IPS DF 4.7 (cell line): Measurements from ENCODE around the gene STXBP4.
"Not testable (repeated sequence)": the region's sequence is repeated elsewhere in the genome, so short reads cannot be mapped to it uniquely, and the experiment has no call there.

ENCODE experiments used
- DNase-seq: peaks from one replicate; pipeline ENCODE4 v3.0.0-alpha.2; 2013; ENCODE audit warnings: low spot score; ENCODE audit errors: extremely low read depth

STXBP4 gene

DNA sequence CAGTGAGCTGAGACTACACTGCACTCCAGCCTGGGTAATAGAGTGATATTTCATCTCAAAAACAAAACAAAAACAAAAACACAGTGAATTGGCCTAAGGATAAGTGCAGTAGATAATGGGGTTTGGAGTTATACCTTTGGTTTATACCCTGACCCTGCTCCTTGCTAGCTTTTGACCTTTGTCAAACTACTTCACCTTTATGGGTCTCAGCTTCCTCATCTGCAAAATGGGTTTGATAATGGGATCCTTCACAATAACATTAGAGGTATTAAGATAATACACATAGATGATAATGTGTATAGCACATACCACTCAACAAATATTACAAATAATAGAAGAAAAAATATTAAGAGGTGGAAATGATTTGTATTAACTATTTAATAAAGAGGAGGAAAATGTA lies 85.9 kb downstream of the STXBP4 start:
- DNase-seq, result no peak

DNA sequence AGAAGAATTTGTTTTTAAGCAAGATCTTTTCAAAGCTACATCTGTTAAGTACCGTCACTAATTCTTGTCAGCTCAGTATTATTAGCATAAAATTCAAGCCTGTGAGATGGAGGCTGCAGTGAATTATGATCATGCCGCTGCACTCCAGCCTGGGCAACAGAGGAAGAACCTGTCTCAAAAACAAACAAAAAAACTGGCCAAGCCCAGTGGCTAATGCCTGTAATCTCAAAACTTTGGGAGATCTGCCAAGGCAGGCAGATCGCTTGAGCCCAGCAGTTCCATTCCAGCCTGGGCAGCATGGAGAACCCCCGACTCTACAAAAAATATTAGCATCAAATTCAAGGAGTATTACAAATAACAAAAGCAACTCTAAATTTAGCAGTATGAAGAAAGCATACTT lies 88.0 kb downstream of the STXBP4 start:
- DNase-seq, result no peak

DNA sequence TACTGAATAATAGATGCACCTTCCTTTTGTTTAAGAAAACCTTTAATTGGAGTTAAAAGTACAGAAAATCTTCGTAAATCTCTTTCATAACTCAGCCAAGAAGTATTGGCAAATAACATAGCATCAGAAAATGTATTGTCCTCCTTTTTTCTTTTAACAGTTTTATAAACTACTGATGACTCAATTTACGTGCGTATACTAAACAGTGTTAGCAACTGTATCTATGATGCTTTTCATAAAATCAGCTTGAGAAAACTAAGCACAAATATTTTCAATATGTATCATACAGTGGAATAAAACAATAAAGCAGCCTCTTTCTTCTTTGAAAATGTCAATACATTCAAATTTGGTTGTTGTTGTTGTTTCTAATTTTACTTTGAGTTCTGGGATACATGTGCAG lies 88.6 kb downstream of the STXBP4 start:
- DNase-seq, result no peak

DNA sequence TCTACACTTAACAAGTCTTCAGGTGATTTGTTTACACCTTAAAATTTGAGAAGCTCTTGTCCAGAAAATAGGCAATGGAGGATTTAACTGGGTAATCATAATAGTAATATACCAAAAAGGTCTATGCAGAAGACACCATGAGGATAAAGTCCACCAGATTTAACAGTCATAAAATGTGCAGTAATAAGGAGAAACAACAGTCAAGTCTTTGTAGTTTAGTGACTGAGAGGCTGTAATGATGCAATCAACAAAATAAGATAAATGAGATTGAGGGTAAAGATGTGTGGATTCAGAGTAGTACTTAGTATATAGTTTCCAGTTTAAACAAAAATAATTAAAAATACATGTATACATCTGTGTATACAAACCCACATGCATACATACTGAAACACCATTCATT lies 91.2 kb downstream of the STXBP4 start:
- no peak for DNase-seq

DNA sequence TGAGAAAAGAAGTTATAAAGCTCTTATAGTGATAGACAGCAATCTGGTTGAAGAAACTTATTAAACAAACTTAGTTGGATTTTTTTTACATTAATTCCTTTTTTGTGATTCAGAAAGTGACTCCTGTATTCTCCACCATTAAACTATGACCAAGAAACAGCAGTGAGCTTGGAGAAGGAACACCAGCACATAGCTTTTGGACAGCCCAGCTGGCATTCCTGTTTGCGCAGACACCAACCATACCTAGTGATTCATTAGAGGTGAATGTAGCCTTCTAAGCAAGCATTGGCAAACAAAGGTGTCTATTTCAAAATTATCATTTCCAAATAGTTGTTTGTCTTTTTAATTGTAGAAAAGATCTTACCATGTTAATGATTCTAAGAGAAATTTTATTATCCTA lies 94.4 kb downstream of the STXBP4 start:
- no peak for DNase-seq

DNA sequence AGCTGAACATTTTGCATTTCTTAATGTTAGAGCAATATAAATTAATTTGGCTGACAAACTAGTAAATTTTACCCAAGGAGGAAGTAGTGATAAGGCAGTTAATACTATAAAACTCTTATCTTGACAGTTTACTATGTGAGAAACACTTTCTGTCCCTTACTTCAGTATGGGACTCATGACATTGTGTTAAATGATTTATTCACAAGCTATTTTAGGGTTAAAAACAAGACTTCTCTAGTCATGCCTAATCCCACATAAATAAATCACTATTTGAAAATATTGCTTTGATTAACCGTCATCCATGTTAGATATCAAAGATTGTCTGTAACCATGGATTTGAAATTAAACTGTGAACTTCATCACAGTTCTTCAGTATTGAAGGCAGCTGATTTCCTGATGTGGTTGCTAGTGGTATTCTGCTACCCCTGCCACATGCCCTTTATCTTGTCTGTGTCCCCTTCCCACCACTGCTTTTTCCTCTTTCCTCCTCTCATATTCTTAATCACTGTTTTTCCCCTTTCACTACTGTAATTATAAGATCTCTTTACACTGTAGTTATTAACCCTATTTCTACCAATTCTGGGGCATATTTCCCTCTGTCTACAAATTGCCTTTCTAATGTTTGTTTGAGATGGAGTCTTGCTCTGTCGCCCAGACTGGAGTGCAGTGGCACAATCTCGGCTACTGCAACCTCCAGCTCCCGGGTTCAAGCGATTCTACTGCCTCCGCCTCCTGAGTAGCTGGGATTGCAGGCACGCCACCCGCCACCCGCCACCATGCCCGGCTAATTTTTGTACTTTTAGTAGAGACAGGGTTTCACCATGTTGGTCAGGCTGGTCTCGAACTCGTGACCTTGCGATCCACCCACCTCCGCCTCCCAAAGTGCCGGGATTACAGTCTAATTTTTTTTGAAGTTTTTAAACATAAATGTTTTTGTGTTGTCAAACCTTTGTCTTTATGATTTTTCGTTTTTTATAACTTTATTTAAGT lies 95.6 kb downstream of the STXBP4 start:
- DNase-seq, result no peak

DNA sequence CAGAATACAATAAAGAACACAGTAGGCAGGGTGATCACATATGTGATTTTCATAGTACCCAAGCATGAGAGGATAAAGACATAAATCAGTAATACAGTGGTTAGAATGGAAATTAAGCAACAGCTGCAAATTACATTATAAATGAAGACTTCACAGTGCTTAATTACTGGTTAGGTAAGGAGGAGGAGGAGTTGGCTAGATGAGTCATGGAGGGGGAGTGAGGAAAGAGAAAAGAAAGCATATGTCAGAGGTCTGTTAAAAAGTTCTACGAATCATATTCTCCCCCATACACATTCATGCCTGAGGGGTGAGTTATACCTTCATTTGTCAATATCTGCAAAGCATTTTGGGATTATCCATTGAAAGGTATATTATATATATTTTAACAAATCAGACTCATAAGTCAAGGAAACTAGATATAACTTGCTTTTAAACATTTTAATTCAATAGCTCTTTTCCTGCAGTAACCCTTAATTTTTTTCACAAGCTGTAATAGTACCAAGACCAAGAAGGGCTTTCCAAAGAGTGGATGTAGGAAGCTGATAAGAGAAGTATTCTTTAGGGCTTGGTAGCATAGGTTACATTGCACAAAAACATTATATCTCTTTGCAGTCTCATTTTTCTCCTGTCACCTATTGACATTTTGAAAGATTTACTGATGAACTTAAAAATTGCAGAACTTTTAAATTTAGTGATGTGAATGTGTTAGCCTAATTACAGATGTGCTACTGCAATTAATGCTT lies 99.3 kb downstream of the STXBP4 start:
- no peak for DNase-seq

DNA sequence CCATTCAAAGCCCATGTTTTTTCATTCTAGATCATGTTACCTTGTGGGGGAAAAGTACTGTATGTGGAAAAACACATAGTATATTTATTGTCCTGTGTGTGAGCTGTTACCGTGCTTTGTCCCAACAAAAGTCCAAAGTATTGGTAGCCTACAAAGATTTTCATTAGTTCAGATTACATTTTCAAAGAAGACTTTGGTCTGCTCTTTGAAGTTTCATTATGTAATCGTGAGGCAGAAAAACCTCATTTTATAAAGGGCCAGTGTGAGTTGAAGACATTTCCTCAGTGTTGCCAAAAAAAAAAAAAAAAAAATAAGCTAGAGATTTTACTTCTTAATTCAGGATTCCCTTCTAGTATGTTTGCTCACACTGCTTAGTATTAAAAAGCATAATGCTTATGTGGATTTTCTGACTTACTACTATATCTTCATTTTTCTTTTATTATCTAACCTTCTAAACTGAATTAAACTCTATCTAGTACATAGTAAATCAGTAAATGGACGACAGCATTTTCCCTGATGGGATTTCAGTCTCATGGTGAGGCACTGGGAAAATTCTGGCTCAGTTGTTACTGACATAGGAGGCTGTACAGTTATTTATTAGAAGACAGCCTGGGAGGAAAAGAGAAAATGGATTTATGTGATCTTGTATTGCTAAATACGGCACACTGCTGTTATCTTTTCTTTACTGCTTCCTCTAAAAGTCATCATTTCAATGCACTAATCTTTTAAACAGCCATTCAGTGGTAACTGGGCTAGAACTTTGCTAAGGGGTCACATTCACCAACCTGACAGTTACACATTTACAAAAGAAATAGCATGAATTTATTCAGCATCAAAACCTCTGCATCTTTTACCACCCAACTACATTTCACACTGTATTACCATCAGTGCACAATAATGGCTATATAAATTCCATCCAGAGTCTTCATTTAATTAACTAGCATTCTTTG lies 100.6 kb downstream of the STXBP4 start:
- no peak for DNase-seq

DNA sequence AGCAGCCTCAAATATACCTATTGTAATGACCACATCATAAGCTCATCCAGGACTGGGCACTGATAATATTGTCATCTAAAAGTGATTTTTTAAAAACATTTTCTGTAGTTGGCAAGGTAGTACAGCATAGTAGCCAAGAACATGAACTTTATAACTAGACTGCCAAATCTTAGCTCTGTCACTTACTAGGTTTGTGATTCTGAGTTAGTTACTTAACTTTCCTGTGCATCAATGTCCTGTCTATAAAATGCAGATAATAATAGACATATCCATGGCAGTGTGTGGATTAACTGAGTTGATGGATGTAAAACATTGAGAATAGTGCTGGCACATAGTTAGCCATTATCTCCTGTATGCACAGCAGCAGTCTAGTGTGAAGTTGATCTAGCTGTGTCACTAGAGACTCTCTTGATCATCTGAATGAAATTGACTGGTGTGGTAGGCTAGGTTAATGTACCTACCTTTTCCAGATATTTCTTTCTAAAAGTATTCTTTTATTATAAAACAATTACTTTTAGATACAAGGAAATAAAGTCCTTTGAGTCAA lies 101.5 kb downstream of the STXBP4 start:
- DNase-seq, result no peak

DNA sequence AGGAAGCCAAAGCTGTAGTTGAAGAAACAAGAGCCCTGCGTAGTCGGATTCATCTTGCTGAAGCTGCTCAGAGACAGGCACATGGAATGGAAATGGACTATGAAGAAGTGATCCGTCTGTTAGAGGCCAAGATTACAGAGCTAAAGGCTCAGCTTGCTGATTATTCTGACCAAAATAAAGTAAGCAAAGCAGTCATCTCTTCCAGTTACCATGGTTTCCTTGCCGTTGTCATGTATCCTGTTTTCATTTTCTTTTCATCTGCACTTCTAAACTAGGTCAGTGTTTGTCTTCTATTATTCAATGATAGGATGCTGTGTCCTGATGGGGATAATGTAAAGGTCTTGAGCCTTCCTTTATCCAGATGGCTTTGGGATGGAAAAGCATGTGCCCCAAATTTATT lies 104.3 kb downstream of the STXBP4 start:
- no peak for DNase-seq

DNA sequence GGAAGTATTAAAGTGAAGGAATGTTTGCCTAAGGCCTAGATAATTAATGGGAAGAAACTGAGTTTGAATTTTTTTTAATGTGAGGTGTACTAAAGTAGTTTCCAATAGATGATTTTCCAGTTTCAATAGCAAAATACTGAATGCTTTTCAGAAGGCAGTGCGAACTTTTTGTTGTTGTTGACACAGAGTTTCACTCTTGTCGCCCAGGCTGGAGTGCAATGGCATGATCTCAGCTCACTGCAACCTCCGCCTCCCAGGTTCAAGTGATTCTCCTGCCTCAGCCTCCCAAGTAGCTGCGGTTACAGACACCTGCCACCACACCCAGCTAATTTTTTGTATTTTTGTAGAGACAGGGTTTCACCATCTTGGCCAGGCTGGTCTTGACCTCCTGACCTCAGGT lies 104.9 kb downstream of the STXBP4 start:
- not testable (repeated sequence) for DNase-seq

DNA sequence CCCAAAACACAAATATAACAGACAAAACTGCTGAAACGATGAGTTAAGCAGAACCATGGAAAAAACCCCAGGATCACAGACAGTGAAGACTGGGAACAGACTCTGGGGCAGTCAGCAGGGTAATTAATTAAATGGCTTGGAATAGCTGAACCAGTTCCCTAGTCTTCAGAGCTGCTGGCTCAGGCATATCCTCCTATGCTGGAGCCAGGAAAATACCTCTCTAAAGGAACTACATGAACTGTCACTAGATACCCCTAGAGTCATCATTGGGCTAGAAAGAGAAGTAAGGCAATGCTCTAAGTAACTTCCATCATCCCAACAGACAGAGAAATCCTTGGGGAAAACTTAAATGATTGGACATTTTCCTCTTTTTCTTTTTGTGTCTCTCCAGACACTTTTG lies 113.0 kb downstream of the STXBP4 start:
- no peak for DNase-seq

DNA sequence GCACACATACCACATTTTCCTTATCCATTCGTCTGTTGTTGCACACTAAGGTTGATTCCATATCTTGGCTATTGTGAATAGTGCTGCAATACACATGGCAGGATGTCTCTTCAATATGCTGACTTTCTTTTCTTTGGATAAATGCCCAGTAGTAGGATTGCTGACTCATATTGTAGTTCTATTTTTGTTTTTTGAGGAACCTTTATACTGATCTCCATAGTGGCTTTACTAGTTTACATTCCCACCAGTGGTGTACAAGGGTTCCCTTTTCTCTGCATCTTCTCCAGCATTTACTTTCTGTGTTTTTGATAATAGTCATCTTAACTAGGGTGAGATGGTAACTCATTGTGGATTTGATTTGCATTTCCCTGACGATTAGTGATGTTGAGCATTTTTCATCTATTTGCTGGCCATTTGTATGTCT lies 118.1 kb downstream of the STXBP4 start:
- no peak for DNase-seq

DNA sequence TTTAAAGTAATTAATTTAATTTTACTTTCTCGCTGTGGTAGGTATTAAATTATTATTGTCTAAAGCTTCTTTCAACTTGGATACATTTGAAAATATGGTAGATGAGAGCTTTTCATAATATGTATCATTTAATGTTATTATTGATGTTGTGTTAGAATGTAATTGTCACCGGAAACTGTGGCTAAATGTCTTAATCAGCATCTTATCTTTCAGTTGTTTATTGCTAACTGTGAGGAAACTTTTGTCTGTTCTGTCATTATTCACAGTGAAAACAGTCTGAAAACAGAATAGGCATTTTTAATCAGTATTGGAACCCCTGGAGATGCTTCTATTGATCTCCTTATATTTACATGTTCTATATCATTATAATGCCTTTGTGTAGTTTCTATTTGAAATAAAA lies 120.7 kb downstream of the STXBP4 start:
- DNase-seq, result no peak

DNA sequence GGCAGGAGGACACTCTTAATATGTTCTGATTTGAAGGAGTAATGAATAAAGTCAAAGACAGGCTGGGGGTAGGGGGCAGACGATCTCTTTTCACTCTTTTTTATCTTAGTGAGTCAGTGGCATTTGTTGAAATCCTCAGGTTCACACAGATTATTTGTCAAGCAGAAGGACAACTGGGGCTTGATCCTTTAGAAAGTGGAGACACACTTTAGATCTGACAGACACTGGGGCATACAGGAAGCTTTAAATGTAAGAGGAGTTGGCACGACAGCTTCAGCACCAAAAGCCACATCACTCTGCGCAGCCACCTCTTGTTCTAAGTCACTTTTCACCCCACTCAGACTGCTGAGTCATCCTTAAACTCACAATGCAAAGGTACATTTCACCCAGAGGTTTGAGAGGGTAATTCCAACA lies 121.5 kb downstream of the STXBP4 start:
- DNase-seq, result no peak

DNA sequence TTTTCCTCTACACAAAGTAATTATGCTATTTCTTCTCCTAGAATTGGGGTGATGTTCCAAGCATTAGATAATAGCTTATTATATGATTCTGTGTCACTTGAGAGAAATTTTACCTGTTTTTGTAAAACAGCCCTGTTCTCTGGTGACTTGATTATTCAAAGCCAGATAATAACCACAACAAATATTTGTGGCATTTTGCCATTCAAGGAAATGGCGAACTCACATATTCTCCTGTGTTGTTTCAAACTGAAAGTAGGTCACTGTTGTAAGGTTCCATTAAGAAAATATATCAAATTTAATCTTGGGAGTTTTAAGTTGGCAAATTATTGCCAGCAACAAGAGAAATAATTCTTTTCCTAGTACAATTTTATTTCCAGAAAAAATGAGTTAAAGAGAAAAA lies 124.8 kb downstream of the STXBP4 start:
- DNase-seq, result no peak

DNA sequence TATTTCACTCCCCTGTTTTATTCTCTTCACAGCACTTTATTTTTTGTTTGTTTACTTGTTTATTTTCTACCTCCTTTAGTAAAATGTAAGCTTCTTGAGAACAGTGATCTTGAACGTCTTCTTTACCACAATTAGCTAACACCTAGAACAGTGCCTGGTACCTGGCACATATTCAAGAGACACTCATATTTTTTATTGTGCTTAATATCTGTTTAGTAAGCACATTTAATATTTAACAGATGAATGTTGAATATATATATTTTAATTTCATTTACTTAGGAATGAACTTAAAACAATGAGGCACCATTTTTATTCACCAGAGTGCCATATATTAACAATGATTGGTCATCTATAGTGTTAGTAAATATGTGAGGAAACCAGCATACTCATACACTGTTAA lies 130.2 kb downstream of the STXBP4 start:
- DNase-seq, result no peak

DNA sequence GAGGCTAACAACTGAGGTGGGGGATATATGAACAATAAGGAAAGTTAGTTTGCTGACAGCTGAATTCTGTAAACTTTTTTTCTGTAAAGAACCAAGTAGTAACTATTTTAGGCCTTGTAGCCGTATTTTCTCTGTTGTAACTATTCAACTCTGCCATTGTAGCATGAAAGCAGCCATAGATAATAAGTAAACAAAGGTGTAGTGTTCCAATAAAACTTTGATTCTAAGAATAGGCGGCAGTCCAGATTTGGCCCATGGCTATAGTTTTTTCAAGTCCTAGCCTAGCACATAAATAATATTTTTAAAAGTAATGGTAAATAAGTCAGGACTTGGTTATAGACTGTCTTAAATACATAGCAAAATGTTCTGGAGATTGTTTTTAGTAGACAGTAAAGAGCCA lies 142.0 kb downstream of the STXBP4 start:
- DNase-seq, result no peak

DNA sequence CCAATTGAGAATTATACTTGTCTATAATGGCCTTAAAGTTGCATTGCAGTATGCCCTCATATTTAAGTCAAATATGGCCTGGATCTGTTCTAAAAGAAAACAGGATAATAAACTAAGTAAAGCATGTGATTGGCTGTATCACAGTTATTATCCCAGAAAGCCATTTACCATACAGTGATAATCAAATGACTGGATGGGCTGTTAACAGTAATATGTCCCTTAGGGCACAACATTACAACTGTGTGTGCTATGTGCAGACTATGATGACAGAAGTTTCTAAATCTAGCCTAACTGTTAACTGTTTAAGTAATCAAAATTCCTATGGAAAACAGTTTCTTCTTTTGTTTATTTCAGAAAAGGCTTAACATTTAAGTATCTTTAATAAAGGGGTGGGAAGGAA lies 145.7 kb downstream of the STXBP4 start:
- DNase-seq, result no peak

DNA sequence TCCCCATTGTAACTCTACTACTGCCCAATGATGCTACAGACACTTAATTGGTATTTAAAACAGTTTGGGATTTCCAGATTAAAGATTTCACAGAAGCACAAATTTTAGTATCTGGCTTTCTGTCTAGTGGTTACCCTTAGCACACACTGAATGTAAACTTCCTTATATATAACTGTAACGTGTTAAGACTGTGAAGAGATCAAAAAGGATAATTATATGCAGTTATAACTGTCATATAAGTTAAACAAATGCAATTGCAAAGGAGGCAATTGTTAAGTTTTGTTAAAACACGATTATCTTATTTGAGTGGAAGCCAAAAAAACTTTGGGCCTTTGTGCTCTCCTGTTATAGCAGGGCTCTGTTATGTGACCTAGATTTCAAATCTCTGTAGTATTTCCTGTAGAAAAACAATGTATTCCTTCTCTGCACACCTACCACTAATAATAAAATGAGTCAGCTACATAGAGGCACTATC lies 147.9 kb downstream of the STXBP4 start:
- DNase-seq, result no peak

DNA sequence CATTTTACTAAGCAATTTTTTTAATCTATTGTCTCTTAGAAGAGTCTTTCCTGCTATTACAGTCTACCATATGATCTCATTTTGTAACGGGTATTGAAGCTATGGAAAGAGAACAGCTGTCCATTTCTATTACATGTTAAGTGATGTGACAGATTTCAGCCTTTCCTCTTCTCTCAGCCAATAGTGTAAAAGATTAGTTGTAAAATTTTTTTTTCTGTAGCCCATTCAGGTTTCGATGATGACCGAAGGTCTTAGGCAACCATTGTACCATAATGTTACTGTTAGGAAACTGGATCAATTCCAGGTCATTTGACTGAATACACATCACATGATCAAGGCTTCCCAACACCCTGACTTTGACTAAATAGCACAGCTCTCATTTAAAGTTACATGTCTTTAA lies 148.6 kb downstream of the STXBP4 start:
- DNase-seq, result no peak
